Osteoblast (primary cell): Measurements from ENCODE around the gene PDE4B. TPM values are rescaled to one million over a fixed set of nuclear protein-coding genes. Genes with fewer than 3 reads are reported as not detected.

ENCODE experiments used
- DNase-seq: peaks from one replicate; pipeline ENCODE4 v3.0.0; 2011; ENCODE audit warnings: low spot score, mixed read lengths; ENCODE audit not compliant: insufficient read length; ENCODE audit errors: missing footprints
- H2AFZ ChIP-seq: 2 replicates; pipeline ENCODE4 v1.6.0; 2011; ENCODE audit warnings: mild to moderate bottlenecking, low read length
- H3K27ac ChIP-seq: 2 replicates; pipeline ENCODE4 v1.5.1; 2011; ENCODE audit warnings: mild to moderate bottlenecking, low read depth, low read length, moderate library complexity
- H3K27me3 ChIP-seq: 2 replicates; pipeline ENCODE4 v1.6.0; 2012; ENCODE audit warnings: mild to moderate bottlenecking, control low read depth, inconsistent platforms, low read length, moderate library complexity; ENCODE audit not compliant: insufficient read depth
- H3K36me3 ChIP-seq: 2 replicates; pipeline ENCODE4 v1.5.1; 2011; ENCODE audit warnings: mild to moderate bottlenecking, low read length, control low read depth, moderate library complexity; ENCODE audit not compliant: insufficient read depth
- H3K4me1 ChIP-seq: 2 replicates; pipeline ENCODE4 v1.5.1; 2011; ENCODE audit warnings: mild to moderate bottlenecking, low read length, control low read depth, moderate library complexity; ENCODE audit not compliant: insufficient read depth
- H3K4me2 ChIP-seq: 2 replicates; pipeline ENCODE4 v1.6.0; 2011; ENCODE audit warnings: mild to moderate bottlenecking, low read length; ENCODE audit not compliant: insufficient read depth
- H3K4me3 ChIP-seq: fragments of 200-600 bp; sonication (generic); 3 replicates; pipeline ENCODE4 v1.5.1; 2012; ENCODE audit warnings: mild to moderate bottlenecking, low read length, inconsistent platforms; ENCODE audit not compliant: insufficient read depth
- H3K79me2 ChIP-seq: 2 replicates; pipeline ENCODE4 v1.6.0; 2012; ENCODE audit warnings: mild to moderate bottlenecking, low read length, control low read depth, inconsistent platforms; ENCODE audit not compliant: insufficient read depth
- H3K9me3 ChIP-seq: 2 replicates; pipeline ENCODE4 v1.5.1; 2011; ENCODE audit warnings: low read depth, low read length, control low read depth
- H4K20me1 ChIP-seq: 2 replicates; pipeline ENCODE4 v1.6.0; 2012; ENCODE audit warnings: mild to moderate bottlenecking, low read length, control low read depth; ENCODE audit not compliant: insufficient read depth
- CTCF ChIP-seq: IDR thresholded peaks from 2 replicates; pipeline ENCODE4 v1.5.1; 2011; ENCODE audit warnings: mild to moderate bottlenecking, low read depth, low read length, moderate library complexity; ENCODE audit errors: extremely low read depth
- total RNA-seq: library from RNA; depleted of rRNA; stranded (reverse); fragments of >200 nt; gene quantifications from 2 replicates; pipeline ENCODE4 v1.2.3, GENCODE V29; 2012

Gene PDE4B
- total RNA-seq, 1 donor = 21.4 TPM

GRCh38 chr1:66298464-66298863 is 505.8 kb downstream of the PDE4B start:
- Histone ChIP-seq H2AFZ (no peak overlapping the region), H3K79me2 (no peaks in the 10 kb centered on the region), H3K9me3 (no peaks in the 10 kb centered on the region), H3K27me3 (no peaks in the 10 kb centered on the region), H3K4me2 (no peak overlapping the region), H3K36me3 (no peaks in the 10 kb centered on the region), H3K4me3 (no peak overlapping the region), H3K27ac (no peak overlapping the region), H4K20me1 (no peaks in the 10 kb centered on the region), H3K4me1 (peaks cover 18% of the 10 kb centered on the region)
- no peak for DNase-seq
- no peak for TF ChIP-seq CTCF

DNA sequence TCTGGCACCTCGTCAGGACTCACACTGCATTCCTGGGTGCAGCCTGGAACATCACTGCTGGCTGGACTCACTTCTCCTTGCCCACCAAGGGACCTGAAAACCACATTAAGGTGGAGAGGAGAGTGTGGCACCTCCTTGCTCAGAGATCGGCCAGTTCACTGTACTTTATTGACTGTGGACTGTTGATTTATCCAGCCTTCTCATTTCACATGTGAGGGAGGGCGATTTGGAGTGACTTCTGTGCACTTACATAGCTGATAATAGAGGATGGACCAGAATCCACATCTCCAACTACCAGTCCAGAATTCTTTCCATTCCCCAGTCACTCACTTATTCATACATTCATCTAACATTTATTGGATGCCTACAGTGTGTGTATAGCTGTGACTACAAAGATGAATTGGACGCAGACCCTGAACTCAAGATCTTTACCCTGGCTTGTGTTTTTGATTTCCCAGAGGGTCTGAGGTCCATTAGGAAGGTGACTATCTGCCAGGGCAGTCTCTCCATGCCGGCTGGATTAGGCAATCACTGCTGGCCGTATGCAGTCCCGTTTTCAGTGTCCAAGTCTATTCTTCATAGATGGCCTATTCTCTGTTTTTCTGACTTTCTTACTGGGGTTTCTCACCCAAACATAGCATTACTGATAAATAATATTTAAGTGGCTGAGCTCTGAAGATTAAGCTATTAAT is 507.7 kb downstream of the PDE4B start:
- peak overlapping the region; percentile 75 for H3K4me2 ChIP-seq
- no peak overlapping the region for H3K4me3 ChIP-seq
- peak overlapping the region; percentile 73 for H2AFZ ChIP-seq
- no peak for TF ChIP-seq CTCF
- H3K79me2 ChIP-seq = no peaks in the 10 kb centered on the region
- H4K20me1 ChIP-seq = no peaks in the 10 kb centered on the region
- peak overlapping the region; percentile 70 for H3K27ac ChIP-seq
- peaks cover 13% of the 10 kb centered on the region for H3K4me1 ChIP-seq
- H3K27me3 ChIP-seq = no peaks in the 10 kb centered on the region
- H3K36me3 ChIP-seq = no peaks in the 10 kb centered on the region
- no peaks in the 10 kb centered on the region for H3K9me3 ChIP-seq
- DNase-seq = no peak

- no peaks in the 10 kb centered on the region for H4K20me1 ChIP-seq
- H3K4me2 ChIP-seq = peak overlapping the region; percentile 75
- H3K79me2 ChIP-seq = no peaks in the 10 kb centered on the region
- H2AFZ ChIP-seq = peak overlapping the region; percentile 73
- DNase-seq = no peak
- H3K27ac ChIP-seq = peak overlapping the region; percentile 70
- H3K4me1 ChIP-seq = peaks cover 13% of the 10 kb centered on the region
- H3K9me3 ChIP-seq = no peaks in the 10 kb centered on the region
- no peak for TF ChIP-seq CTCF
- no peaks in the 10 kb centered on the region for H3K36me3 ChIP-seq
- H3K4me3 ChIP-seq = peak overlapping the region; percentile 51
- H3K27me3 ChIP-seq = no peaks in the 10 kb centered on the region
Observed at GRCh38 chr1:66300972-66301451, 508.3 kb downstream of the PDE4B start.

GRCh38 chr1:66302184-66302742 is 509.6 kb downstream of the PDE4B start:
- Histone ChIP-seq H3K27me3 (no peaks in the 10 kb centered on the region), H3K27ac (no peak overlapping the region), H4K20me1 (no peaks in the 10 kb centered on the region), H3K4me2 (no peak overlapping the region), H3K79me2 (no peaks in the 10 kb centered on the region), H2AFZ (peak overlapping the region; percentile 73), H3K4me3 (no peak overlapping the region), H3K9me3 (no peaks in the 10 kb centered on the region), H3K4me1 (peaks cover 13% of the 10 kb centered on the region), H3K36me3 (no peaks in the 10 kb centered on the region)
- no peak for TF ChIP-seq CTCF
- DNase-seq = no peak
